Activated CD4-positive, alpha-beta T cell treated with anti-CD3 and anti-CD28 coated beads for 4 hours (primary cell): Measurements from ENCODE around the gene MAP3K4.

Source experiments
- DNase-seq, 2 donors: peaks; one replicate each; pipeline ENCODE4 v3.0.0-alpha.2; 2020

The MAP3K4 gene

GRCh38 chr6:161151059-161151645 lies 159.6 kb downstream of the MAP3K4 start:
- no peak for DNase-seq

DNA sequence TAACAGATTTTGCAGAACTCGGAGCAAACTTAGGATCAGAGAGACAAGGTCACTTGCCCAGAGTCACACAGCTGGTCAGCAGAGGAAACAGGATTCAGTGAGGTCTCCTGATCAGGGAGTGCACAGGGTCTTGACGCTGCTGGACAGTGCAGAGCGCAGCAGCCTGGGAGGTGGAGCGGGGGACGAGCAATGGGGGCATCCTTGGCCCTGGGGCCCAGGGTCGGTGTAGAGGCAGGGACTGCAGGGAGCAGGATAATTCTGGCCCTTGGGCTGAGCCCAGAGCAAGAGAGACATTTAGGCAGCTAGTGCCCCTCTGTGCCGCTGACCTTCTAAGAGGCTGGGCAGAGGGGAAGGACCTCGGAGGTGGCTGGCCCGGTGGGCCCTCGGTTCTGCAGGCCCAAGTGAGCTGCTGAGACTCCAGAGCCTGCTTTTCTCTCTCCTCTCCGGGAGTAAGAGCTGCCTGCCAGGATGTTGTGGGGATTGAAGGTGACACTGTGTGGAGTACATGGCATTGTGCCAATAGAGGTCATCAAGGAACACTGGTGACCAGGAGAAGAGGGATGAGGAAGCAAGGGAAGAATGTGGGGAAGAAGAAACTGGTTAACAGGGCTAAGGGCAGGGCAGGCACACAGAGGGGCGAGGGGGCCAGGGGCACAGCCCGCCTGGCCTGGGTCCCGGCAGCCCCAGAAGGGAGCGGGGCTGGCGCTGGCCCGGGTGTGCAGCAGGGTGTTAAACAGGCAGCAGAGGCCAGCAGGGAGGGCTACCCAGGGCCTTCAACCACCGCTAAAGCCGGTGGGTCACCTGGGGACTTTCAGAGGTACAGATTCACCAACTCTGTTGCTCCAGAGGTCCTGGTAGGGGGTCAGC lies 160.3 kb downstream of the MAP3K4 start:
- no peak for DNase-seq

DNA sequence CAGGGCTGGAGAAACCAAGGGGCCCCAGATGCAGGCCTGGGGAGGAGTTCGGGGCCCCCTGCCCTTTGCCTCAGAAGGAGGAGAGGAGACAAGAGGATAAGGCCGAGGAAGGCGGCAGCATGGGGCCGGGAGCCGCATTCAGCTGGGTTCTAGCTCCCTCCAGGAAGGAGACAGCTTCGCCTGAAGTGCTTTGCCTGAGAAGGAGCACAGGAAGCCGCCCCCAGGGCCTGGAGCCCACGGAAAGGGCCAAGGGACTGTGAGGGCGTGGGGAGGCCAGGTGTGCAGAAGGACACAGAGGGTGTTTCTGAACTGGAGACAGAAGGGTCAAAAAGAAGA lies 160.9 kb downstream of the MAP3K4 start:
- no peak for DNase-seq

GRCh38 chr6:161152907-161153662 lies 161.5 kb downstream of the MAP3K4 start:
- DNase-seq: no peak

DNA sequence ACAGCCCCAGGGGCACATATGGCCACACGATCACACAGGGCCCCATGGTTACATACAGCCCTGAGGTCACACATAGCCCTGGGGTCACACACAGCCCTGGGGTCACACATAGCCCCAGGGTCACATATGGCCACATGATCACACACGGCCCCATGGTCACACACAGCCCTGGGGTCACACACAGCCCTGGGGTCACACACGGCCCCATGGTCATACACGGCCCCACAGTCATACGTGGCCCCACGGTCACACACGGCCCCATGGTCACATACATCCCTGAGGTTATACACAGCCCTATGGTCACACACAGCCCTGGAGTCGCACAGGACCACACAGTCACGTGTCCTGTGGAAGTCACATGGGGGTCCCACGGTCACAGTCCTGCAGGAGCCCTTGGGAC lies 162.2 kb downstream of the MAP3K4 start:
- no peak for DNase-seq

- DNase-seq: no peak
These were observed 163.3 kb downstream of the MAP3K4 start for GRCh38 chr6:161154796-161155335.

GRCh38 chr6:161161121-161161520 lies 169.6 kb downstream of the MAP3K4 start:
- DNase-seq: no peak

GRCh38 chr6:161161889-161162624 lies 170.5 kb downstream of the MAP3K4 start:
- DNase-seq: no peak

DNA sequence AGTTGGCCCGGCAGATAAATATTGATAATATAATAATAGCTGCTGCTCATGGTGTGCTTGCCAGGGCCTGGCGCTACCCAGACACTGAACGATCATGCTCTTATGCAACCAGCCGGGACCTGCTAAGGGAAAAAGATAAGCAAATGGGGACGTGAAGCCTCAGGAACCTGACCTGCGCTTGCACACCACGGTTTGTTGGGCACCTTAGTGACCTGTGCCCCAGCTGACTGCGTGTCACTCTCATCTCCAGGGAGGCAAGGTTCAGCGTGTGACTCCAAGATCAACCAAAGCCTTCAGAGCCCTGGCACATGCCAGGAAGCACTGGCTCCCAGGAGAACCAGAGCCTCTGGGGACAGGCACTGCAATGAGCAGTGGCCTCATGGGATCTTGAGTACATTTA lies 171.2 kb downstream of the MAP3K4 start:
- no peak for DNase-seq

GRCh38 chr6:161163466-161164181 lies 172.1 kb downstream of the MAP3K4 start:
- no peak for DNase-seq

DNA sequence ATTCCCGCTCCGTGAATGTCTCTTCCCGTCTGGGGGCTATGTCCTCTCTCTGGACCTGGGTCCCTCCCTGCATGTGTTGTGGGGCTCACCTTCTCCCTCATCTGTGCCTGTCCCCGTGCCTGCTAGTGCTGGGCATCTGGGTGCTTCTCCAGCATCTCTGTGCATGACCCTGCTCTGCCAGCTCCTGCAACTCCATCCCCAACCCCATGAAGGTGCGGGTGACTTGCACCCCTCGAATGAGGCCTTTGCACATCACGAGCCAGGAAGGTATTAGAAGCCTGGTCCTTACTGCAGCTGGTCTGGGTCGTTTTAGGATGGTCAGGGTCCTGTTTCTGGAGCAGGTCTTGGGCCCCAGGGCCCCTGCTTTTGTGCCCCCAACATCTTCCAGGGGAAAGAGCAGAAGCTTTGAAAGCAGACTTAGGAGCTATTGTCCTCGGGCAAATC lies 172.6 kb downstream of the MAP3K4 start:
- DNase-seq: no peak

DNA sequence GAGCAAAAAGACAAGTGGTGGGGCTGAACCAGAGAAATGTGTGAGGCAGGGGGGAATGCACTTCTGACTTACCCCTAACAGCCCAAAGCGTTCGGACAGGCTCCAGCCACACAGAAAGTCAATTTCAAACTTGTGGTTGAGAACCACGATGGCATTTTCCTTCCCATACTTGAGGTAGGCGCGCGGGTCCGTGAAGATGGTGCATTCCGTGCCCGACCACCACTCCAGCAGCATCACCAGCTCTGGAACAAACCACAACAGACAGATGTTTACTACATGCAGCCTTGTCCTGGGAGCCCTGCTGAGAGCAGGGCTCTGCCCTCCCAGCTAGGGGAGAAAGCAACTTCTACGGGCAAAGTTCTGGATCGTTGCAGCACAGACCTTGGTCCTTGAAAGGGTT lies 174.6 kb downstream of the MAP3K4 start:
- no peak for DNase-seq

DNA sequence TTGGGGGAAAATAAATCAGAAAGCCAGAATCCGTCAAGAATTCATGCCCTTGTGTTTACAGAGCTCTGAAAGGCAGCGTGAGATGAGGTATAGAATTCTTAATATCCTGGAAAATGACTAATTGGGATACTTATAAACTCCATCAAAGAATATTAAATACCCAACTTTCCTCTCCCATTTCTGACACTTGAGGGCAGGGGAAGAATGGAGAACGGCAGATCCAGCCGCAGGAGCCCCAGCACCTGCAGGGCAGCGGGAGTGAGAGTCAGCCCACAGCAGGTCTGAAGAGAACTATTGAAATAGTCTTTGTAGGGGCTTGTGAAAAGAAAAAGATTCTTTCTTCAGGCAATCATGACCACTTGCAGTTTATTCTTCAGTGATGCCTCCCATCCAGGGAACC lies 175.1 kb downstream of the MAP3K4 start:
- DNase-seq: no peak
